Activated CD4-positive, alpha-beta T cell treated with anti-CD3 and anti-CD28 coated beads for 36 hours (primary cell): ENCODE measurements around the gene ANXA11. TPM values are rescaled to one million over a fixed set of nuclear protein-coding genes. Genes with fewer than 3 reads are reported as not detected.
A peak's percentile ranks its signal among the peaks of the same experiment; 100 is the strongest.

Source experiments
- ATAC-seq: fragments of 200-7000 bp; cut with Tn5 transposase; one replicate; pipeline ENCODE4 v1.10.0; 2021; ENCODE audit warnings: mild to moderate bottlenecking, moderate library complexity
- CTCF ChIA-PET: fragments of 350-600 bp; sonication (Branson Sonifier 250); formaldehyde crosslinking; loops from one replicate; lab custom pipeline; 2021; ENCODE audit warnings: antibody characterized with exemption; lab: Charles Lee
- POLR2A ChIA-PET: fragments of 350-600 bp; sonication (Branson Sonifier 250); formaldehyde crosslinking; loops from one replicate; lab custom pipeline; 2021; ENCODE audit warnings: antibody characterized with exemption, inconsistent platforms; lab: Charles Lee
- DNase-seq: peaks from one replicate; pipeline ENCODE4 v3.0.0-alpha.2; 2020
- H3K27ac Mint-ChIP-seq: one replicate; pipeline ENCODE4 v1.8.0; 2021; ENCODE audit warnings: mixed read lengths
- H3K27me3 Mint-ChIP-seq: one replicate; pipeline ENCODE4 v1.8.0; 2021; ENCODE audit warnings: mixed read lengths
- H3K36me3 Mint-ChIP-seq: one replicate; pipeline ENCODE4 v1.8.0; 2021; ENCODE audit warnings: low read depth, mixed read lengths
- H3K4me1 Mint-ChIP-seq: one replicate; pipeline ENCODE4 v1.8.0; 2021; ENCODE audit warnings: mixed read lengths
- H3K4me3 Mint-ChIP-seq: one replicate; pipeline ENCODE4 v1.8.0; 2021; ENCODE audit warnings: mild to moderate bottlenecking, moderate library complexity, mixed read lengths
- H3K9me3 Mint-ChIP-seq: one replicate; pipeline ENCODE4 v1.8.0; 2021; ENCODE audit warnings: low read depth, mixed read lengths
- intact Hi-C, 2 experiments: fragments of 100-400 bp; cut with DNase I in 1 of 2; cut with micrococcal nuclease in 1 of 2; formaldehyde crosslinking; loops; one replicate each; pipeline versions ENCODE4 v1.14.2 to v1.15.1; 2022 to 2024; cut with DNase I, micrococcal nuclease
- total RNA-seq, 2 experiments: library from RNA; stranded (reverse); gene quantifications; one replicate each; pipeline ENCODE4 v1.2.3, GENCODE V29; 2021

ANXA11 gene
- total RNA-seq, 2 experiments from 2014 or later, result 256 to 348 TPM

DNA sequence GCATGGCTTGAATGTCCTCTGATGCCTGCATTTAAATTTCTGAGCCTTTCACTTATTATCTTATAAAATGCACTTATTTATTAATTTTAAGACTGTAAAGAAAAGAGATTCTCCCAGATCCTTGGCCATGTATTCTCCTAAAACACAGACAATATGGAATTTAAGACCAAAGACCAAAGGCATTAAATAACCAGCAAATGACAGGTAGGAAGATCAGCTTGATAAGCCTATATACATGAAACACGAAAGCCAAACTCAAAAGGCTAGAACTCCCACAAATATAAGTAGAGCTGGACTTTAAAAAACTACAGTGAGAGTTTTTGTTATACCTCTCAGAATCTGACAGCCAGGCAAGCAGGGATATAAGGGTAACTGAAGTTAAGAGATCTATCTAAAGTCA lies 5.1 kb downstream of the ANXA11 start:
- H3K27ac Mint-ChIP-seq, result peak overlapping the region; percentile 42
- POLR2A ChIA-PET, result interaction anchor here (0.6 kb wide), 1 partner anchor 53 kb away, joined by 4 read pairs; no protein-coding TSS in a partner anchor
- ATAC-seq (no peak), DNase-seq (no peak)
- intact Hi-C loops, result loop anchor here (5.0 kb wide), 2 partner anchors 207 to 252 kb away; partner anchors contain the start of genes PRXL2A (in 1 of the 2) and TSPAN14 (in 1 of the 2)
- peaks cover 39% of the 10 kb centered on the region for H3K36me3 Mint-ChIP-seq
- H3K4me1 Mint-ChIP-seq, result peaks cover 75% of the 10 kb centered on the region
- CTCF ChIA-PET, result interaction anchor here (1.1 to 1.4 kb wide), 2 partner anchors 12 to 15 kb away, joined by 3 to 4 read pairs; no protein-coding TSS in a partner anchor
- H3K9me3 Mint-ChIP-seq, result no peaks in the 10 kb centered on the region
- no peak overlapping the region for H3K4me3 Mint-ChIP-seq
- H3K27me3 Mint-ChIP-seq, result no peaks in the 10 kb centered on the region

DNA sequence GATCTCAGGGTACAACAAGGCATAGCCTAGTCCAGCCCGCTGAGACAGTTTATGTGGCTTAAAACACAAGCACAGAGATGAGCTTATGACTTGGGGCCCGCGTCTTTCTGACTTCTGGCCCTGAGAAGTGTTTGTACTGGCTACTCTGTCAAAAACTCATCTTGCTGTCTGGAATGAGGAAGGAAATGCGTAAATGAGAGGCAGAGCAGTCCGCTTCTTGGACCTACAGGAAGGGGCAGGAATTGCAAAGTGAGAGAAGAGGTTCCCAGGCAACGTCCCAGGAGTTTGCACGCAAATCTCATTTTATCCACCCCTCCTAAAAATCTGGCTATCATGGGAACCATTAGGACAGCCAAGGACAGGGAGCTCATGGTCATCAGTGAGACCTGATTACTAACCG lies 5.5 kb downstream of the ANXA11 start:
- Mint-ChIP-seq H3K36me3 (peaks cover 44% of the 10 kb centered on the region), H3K4me1 (peaks cover 80% of the 10 kb centered on the region), H3K9me3 (no peaks in the 10 kb centered on the region), H3K4me3 (no peak overlapping the region), H3K27ac (peak overlapping the region; percentile 51), H3K27me3 (no peaks in the 10 kb centered on the region)
- ChIA-PET POLR2A (interaction anchor here (0.7 kb wide), 1 partner anchor 300 kb away, joined by 3 read pairs; no protein-coding TSS in a partner anchor), CTCF (interaction anchor here (1.1 to 1.4 kb wide), 2 partner anchors 12 to 15 kb away, joined by 3 to 4 read pairs; no protein-coding TSS in a partner anchor)
- ATAC-seq (no peak), DNase-seq (no peak)
- intact Hi-C loops, result loop anchor here (5.0 kb wide), 2 partner anchors 207 to 252 kb away; partner anchors contain the start of genes PRXL2A (in 1 of the 2) and TSPAN14 (in 1 of the 2)

DNA sequence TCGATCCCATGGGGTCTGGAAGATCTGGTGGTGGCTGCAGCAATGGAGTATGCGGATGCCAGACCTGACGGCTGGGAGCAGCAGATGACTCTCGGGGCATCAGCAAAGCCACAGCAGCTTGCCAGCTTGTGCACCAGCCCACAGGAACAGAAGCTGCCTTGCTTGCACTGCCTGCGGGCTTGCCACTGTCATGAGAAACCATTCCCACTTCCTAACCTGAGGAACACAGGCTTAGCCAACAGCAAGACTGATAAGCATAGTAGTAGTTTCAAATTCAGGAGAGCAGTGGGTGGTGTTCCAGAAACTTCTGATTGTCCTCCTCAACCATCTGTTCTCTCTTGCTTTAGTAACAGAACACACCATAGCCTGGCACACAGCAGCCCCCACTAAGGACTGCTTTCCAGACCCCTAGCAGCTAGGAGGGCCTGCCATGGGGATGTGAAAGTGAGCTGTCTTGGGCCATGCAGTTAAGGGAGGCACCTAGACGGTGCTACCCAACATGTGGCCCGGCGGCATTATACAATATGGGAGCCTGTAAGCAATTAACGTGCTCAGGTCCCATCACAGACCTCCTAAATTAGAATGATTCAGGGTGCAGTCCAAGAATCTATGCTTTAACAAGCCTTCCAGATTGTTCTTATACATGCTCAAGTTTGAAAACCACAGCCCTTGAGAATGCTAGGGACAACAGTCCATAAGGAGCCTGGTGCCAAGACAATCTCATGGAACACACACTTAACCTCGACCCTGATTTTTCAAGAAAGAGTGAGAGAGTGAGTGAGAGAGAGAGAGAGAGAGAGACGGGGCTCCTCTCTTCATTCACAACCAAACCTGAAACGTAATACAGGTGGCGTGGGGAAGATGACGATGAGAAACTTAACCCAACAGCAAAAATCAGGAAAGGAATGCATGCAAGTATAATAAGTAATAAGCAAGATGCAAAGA lies 7.1 kb downstream of the ANXA11 start:
- H3K27me3 Mint-ChIP-seq, result no peaks in the 10 kb centered on the region
- ChIA-PET CTCF (no interaction called here), POLR2A (interaction anchor here (0.8 kb wide), 1 partner anchor 11 kb away, joined by 3 read pairs; no protein-coding TSS in a partner anchor)
- H3K27ac Mint-ChIP-seq, result peak overlapping the region; percentile 21
- H3K9me3 Mint-ChIP-seq, result no peaks in the 10 kb centered on the region
- no peak overlapping the region for H3K4me3 Mint-ChIP-seq
- H3K4me1 Mint-ChIP-seq, result peaks cover 88% of the 10 kb centered on the region
- no peak for DNase-seq
- H3K36me3 Mint-ChIP-seq, result peaks cover 45% of the 10 kb centered on the region
- ATAC-seq, result no peak
- intact Hi-C loops, result no loop called here

DNA sequence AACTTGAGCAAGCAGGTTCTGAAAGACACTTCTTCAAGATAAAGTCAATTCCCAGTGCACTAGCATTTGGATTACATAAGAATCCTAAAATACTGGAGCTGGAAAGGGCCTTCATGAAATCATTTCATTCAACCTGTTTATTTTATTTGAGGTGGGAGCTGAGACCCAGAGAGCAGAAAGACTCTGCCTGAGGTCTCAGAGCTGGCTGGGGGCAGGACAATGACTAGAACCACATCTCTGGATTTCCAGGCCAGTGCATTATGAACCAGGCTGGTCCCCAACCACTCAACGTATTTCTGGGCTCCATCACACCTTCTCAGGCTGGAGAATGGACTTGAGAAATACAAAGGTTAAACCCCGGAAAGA lies 8.4 kb downstream of the ANXA11 start:
- H3K4me3 Mint-ChIP-seq, result peak overlapping the region; percentile 45
- H3K36me3 Mint-ChIP-seq, result peaks cover 53% of the 10 kb centered on the region
- peaks cover 85% of the 10 kb centered on the region for H3K4me1 Mint-ChIP-seq
- H3K9me3 Mint-ChIP-seq, result peaks cover 4% of the 10 kb centered on the region
- ChIA-PET POLR2A (interaction anchor here (0.8 to 0.9 kb wide), 2 partner anchors 9 to 53 kb away, joined by 3 to 4 read pairs; partner anchors contain the start of gene ANXA11), CTCF (interaction anchor here (0.7 kb wide), 2 partner anchors 9 to 309 kb away, joined by 3 to 5 read pairs; no protein-coding TSS in a partner anchor)
- intact Hi-C loops, result loop anchor here (1.0 kb wide), 3 partner anchors 7 to 9 kb away; partner anchors contain the start of gene ANXA11 (in 1 of the 2)
- no peaks in the 10 kb centered on the region for H3K27me3 Mint-ChIP-seq
- ATAC-seq (no peak), DNase-seq (no peak)
- peak overlapping the region; percentile 95 for H3K27ac Mint-ChIP-seq

DNA sequence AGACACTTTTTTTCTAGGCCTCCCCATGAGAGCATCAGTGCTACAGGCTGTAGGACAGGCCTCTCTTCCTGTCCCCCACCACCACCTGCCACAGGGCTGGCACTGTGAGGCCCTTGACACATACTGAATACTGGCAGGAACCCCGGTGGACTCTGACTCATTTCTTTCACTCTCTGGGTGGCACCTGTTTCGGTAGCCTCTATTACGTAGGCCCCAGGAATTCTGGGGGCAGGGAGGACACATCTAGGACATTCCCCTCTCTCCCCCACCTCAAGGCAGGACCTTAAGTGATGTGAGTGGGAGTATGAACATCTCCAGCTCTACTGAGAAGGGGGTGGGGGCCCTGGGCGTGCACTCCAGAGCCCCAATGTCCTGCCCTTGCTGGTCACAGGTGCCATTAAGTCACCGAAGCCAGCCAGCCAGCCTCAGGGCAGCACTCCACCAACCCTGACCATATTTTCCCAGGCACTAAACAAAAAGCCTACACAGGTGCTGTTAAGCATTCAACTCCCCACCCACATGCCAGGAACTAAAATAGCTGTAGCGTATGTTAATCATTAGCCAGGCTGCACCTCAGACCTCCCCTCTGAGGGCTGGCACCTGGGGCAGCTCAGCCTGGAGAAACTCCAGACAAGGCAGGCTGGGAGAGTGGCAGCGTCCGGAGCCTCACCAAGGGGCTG lies 8.9 kb downstream of the ANXA11 start:
- H3K4me1 Mint-ChIP-seq, result peaks cover 85% of the 10 kb centered on the region
- intact Hi-C loops, result loop anchor here (1.0 kb wide), 3 partner anchors 8 to 9 kb away; partner anchors contain the start of gene ANXA11 (in 1 of the 2)

DNA sequence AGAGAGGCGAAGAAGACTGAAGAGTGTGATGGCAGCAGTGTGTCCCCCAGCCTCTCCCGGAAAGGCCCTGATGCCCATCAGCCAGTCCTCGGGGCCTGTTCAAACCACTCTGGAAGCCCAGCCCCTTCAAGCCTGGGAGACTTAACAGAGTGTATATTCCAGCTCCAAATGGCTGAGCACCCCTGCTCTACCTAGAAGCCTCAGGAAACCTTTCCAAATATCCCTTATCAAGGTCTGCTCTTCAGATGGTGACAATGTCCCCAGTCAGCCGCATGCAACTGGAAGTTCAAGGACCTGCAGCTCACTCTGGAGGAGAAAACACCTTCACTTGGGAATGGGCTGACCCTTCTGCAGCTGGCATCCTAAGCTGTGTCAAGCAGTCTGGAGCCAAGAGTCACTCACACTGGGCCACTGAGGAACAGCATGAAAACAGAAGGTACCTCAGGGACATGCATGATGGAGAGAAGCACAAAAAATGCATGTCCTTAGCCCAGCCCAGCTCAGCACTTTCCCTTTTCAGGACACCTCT lies 10.2 kb downstream of the ANXA11 start:
- H3K27me3 Mint-ChIP-seq, result no peaks in the 10 kb centered on the region
- H3K27ac Mint-ChIP-seq, result peak overlapping the region; percentile 95
- CTCF ChIA-PET, result interaction anchor here (2.0 kb wide), 1 partner anchor 9 kb away, joined by 9 read pairs; the partner anchor contains the start of gene ANXA11
- H3K4me1 Mint-ChIP-seq, result peaks cover 75% of the 10 kb centered on the region
- peaks cover 4% of the 10 kb centered on the region for H3K9me3 Mint-ChIP-seq
- H3K36me3 Mint-ChIP-seq, result peaks cover 41% of the 10 kb centered on the region
- intact Hi-C loops, result no loop called here
- POLR2A ChIA-PET, result interaction anchor here (1.0 kb wide), 1 partner anchor 10 kb away, joined by 3 read pairs; the partner anchor contains the start of gene ANXA11
- DNase-seq (no peak), ATAC-seq (no peak)
- no peak overlapping the region for H3K4me3 Mint-ChIP-seq

More for the DNA sequence above, 8.9 kb downstream of the ANXA11 start:
- peaks cover 4% of the 10 kb centered on the region for H3K9me3 Mint-ChIP-seq
- H3K27ac Mint-ChIP-seq, result peak overlapping the region; percentile 95
- DNase-seq (peak; percentile 88), ATAC-seq (peak; percentile 98)
- no peaks in the 10 kb centered on the region for H3K27me3 Mint-ChIP-seq
- H3K4me3 Mint-ChIP-seq, result peak overlapping the region; percentile 45
- H3K36me3 Mint-ChIP-seq, result peaks cover 52% of the 10 kb centered on the region
- POLR2A ChIA-PET, result interaction anchor here (0.8 to 0.9 kb wide), 2 partner anchors 9 to 52 kb away, joined by 3 to 4 read pairs; partner anchors contain the start of gene ANXA11
- CTCF ChIA-PET, result interaction anchor here (0.5 to 0.9 kb wide), 4 partner anchors 9 to 310 kb away, joined by 3 to 5 read pairs (median 3); no protein-coding TSS in a partner anchor

DNA sequence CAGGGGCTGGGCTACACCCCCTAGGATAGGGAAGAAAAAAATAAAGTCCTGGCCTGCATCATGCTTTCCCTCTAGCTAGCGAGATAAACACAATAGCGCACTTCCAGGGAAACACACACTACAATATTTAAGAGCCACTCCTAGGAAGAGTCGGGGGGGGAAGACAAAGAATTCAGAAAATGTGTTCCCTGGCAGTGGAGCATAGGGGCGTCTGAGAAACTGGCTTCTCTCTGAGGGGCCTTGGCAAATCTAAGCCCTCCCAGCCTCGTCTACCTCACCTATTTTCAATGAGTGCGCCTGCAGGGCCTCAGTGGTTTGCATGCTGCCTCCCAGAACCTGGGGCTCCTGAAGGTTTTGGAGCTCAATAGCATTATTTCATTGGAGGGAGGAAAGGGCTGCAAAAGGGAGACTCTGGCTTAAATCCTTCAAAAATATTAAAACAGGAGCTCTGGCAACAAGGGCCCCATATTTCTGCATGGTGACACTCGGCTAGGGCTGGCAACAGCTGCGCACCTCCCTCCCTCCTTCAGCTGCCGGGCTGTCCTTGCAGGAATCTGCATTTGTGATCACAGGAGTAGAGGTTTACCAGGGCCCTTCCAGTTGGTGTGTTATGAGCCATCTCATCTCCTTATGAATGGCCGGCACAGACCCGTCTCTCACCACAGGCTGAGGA lies 10.8 kb downstream of the ANXA11 start:
- intact Hi-C loops, result no loop called here
- H3K27me3 Mint-ChIP-seq, result no peaks in the 10 kb centered on the region
- POLR2A ChIA-PET, result interaction anchor here (1.0 to 1.1 kb wide), 2 partner anchors 9 to 11 kb away, joined by 3 to 6 read pairs; partner anchors contain the start of gene ANXA11
- CTCF ChIA-PET, result interaction anchor here (0.6 to 2.0 kb wide), 5 partner anchors 9 to 51 kb away, joined by 3 to 9 read pairs (median 5); partner anchors contain the start of gene ANXA11
- peaks cover 76% of the 10 kb centered on the region for H3K4me1 Mint-ChIP-seq
- DNase-seq (peak; percentile 15), ATAC-seq (no peak)
- peak overlapping the region; percentile 68 for H3K27ac Mint-ChIP-seq
- peaks cover 41% of the 10 kb centered on the region for H3K36me3 Mint-ChIP-seq
- peaks cover 4% of the 10 kb centered on the region for H3K9me3 Mint-ChIP-seq
- no peak overlapping the region for H3K4me3 Mint-ChIP-seq

DNA sequence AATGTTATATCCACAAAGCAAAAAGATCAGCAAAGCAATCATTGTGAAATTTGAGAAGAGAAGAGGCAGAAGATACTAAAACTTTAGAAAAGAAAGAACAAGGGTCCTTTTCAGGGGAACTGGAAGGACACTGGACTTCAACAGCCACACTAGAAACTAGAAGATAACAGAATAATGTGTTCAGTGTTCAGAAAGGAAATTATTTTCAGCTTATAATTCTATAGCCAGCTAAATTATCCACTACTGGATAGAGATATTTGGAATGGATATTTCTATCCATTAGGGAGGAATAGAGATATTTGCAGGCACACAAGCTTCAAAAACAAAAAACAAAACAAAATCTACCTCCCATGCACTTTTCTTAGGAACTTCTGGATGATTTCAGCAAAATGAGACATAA lies 12.8 kb downstream of the ANXA11 start:
- H3K4me1 Mint-ChIP-seq, result peaks cover 82% of the 10 kb centered on the region
- H3K27ac Mint-ChIP-seq, result peak overlapping the region; percentile 86
- no peak overlapping the region for H3K4me3 Mint-ChIP-seq
- POLR2A ChIA-PET, result interaction anchor here (0.7 kb wide), 1 partner anchor 11 kb away, joined by 3 read pairs; no protein-coding TSS in a partner anchor
- ATAC-seq (no peak), DNase-seq (no peak)
- H3K9me3 Mint-ChIP-seq, result peaks cover 4% of the 10 kb centered on the region
- CTCF ChIA-PET, result interaction anchor here (1.1 to 1.4 kb wide), 2 partner anchors 8 to 10 kb away, joined by 3 to 6 read pairs; no protein-coding TSS in a partner anchor
- intact Hi-C loops, result no loop called here
- no peaks in the 10 kb centered on the region for H3K27me3 Mint-ChIP-seq
- peaks cover 40% of the 10 kb centered on the region for H3K36me3 Mint-ChIP-seq

DNA sequence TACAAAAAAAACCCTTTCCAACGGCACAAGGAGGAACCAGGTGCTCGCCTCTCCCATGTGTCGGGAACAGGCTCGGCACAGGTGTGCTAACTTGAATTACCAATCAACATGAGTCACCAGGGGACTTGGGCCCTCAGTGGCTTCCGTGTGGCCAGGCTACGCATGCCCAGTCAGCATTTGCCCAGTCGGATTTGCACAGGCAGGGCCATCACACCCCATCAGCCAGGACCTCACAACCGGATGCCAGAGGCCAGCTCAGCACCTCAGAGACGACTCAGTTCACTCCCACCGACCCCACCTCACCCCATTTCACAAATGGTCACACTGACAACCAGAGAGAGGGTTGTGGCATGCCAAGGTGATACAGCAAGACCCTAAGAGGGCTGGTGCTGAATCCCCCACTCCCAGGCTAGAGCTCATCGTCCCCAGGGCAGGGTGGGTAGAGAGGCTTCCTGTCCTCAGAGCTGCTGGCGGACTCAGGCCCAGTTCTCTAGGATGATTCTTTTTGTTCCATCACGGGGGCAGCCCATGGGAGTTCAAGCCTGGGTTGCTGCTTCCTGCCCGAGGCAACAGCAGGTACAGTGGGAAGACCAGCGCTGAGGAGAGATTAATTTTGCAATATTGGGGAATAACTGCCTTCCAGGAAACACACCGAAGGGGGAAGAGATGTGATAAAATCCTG lies 13.6 kb downstream of the ANXA11 start:
- Mint-ChIP-seq H3K36me3 (peaks cover 45% of the 10 kb centered on the region), H3K4me3 (no peak overlapping the region), H3K27ac (peak overlapping the region; percentile 86), H3K4me1 (peaks cover 82% of the 10 kb centered on the region), H3K9me3 (peaks cover 4% of the 10 kb centered on the region), H3K27me3 (no peaks in the 10 kb centered on the region)
- DNase-seq (peak; percentile 25), ATAC-seq (no peak)
- CTCF ChIA-PET, result interaction anchor here (0.8 to 1.4 kb wide), 2 partner anchors 11 to 109 kb away, joined by 3 to 6 read pairs; no protein-coding TSS in a partner anchor
- POLR2A ChIA-PET, result interaction anchor here (0.6 to 1.8 kb wide), 2 partner anchors 12 to 17 kb away, joined by 3 to 7 read pairs; no protein-coding TSS in a partner anchor
- intact Hi-C loops, result no loop called here
